ENCODE data around the gene SLC35B2. TPM values are rescaled to one million over a fixed set of nuclear protein-coding genes. Genes with fewer than 3 reads are reported as not detected.

SLC35B2 gene
- total and polyA plus RNA-seq, 10 of the 15 experiments (the other 5 are each of a cell fraction or from before 2014, with no cell fraction given) = 11.3 to 45.4 (median 33.8) TPM

- TF ChIP-seq NR2C2 (IDR thresholded peaks at IDR 0.05; ENCODE audit: borderline replicate concordance, control insufficient read depth, insufficient read length, low read depth) (no peak), NFXL1 (IDR thresholded peaks at IDR 0.05; ENCODE audit: borderline replicate concordance) (no peak), NFIC (IDR thresholded peaks at IDR 0.05; ENCODE audit: low read depth, low read length) (no peak), ZZZ3 (IDR thresholded peaks at IDR 0.05; ENCODE audit: control insufficient read depth, insufficient read length, low read depth) (no peak), YY1 (IDR thresholded peaks at IDR 0.05; ENCODE audit: low read depth, low read length) (0 out of 2 replicates have a peak, but pooled peaks have one; percentile 48), RB1 (IDR thresholded peaks at IDR 0.05; ENCODE audit: borderline replicate concordance) (0 out of 2 replicates have a peak, but pooled peaks have one; percentile 23), SP1 (IDR thresholded peaks at IDR 0.05; ENCODE audit: low read depth, low read length) (no peak), CHD1 (IDR thresholded peaks at IDR 0.05; ENCODE audit: low read depth, low read length) (peak; percentile 26; the same call in 1 of the 2 replicates), TCF12 (IDR thresholded peaks at IDR 0.05; ENCODE audit: low read depth, low read length) (peak; percentile 84), TAF1 (IDR thresholded peaks at IDR 0.05; ENCODE audit: borderline replicate concordance, low read depth, low read length) (no peak), ZNF687 (IDR thresholded peaks at IDR 0.05) (no peak; the same call in 1 of the 2 replicates), MEF2B (IDR thresholded peaks at IDR 0.05; ENCODE audit: partially characterized antibody, poor library complexity, severe bottlenecking) (peak; percentile 2)
Observed at GRCh38 chr6:44264154-44265006, 7.1 kb upstream of the SLC35B2 start (continued).

Data from GM12878 (cell line).